Fibroblast of peridontal ligament (primary cell): ENCODE data around the gene ASNSD1.
"Not testable (repeated sequence)": the region's sequence is repeated elsewhere in the genome, so short reads cannot be mapped to it uniquely, and the experiment has no call there.

ENCODE experiments used
- DNase-seq: peaks from one replicate; pipeline ENCODE4 v3.0.0-alpha.2; 2010; ENCODE audit errors: extremely low read depth

ASNSD1 gene

GRCh38 chr2:189646521-189646920 lies 14.7 kb upstream of the ASNSD1 start:
- no peak for DNase-seq

DNA sequence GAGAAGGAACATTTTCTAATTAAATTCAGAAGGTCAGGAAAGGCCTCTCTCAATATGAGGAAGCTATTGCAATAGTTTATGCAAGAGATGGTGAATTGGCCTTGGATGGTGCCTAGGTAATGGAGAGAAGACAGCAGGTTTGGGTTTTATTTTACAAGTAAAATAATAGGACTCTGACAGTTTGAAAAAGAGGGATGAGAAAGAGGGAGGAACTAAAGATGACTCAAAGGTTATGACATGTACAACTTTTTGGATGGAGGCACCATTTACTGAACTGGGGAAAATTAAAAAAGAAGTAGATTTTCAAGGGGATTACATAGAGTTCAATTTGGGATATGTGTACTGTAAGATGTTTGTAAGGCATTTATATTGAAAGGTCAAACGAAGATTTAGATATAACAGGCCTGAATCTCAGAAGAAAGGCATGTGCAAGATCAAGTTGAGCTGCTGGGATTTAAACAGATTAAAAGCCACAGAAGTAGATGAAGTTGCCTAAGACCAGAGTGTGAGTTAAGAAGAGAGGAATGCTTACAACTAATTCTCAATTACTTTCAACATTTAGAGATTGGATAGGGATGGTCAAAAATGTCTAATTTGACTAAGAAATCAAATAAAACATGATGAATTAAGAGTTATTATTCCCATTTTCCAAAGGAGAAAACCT lies 12.3 kb upstream of the ASNSD1 start:
- DNase-seq, result peak; percentile 86

- DNase-seq, result no peak
These were observed 10.0 kb upstream of the ASNSD1 start for GRCh38 chr2:189651284-189651683.

DNA sequence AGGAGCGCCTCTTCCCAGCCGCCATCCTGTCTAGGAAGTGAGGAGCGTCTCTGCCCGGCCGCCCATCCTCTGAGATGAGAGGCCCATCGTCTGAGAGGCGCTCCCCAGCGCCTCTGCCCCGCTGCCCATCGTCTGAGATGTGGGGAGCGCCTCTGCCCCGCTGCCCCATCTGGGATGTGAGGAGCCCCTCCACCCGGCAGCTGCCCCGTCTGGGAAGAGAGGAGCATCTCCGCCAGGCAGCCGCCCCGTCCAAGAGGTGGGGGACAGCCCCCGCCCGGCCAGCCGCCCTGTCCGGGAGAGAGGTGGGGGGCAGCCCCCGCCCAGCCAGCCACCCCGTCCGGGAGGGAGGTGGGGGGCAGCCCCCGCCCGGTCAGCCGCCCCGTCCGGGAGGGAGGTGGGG lies 7.8 kb upstream of the ASNSD1 start:
- not testable (repeated sequence) for DNase-seq

- DNase-seq, result peak; percentile 70
These were observed 6.6 kb upstream of the ASNSD1 start for GRCh38 chr2:189654641-189655040.

DNA sequence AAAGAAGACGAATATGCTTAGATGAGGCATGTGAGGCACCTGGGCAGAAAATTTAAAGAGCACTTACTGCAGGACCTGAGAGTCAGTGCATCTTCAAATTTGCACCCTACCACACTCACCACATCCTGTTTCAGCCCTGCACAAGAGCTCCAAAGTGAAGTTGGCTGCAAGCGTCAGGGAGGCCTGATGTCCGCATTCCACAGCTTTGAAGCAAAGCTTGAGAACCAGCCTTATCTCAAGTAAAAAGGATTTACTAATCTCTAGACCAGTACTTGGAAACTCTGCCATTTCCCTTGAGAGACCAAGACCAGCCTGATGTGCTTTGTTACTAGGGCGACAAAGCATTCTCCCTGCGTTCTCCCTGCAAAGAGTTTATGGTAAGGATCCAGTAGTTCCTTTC lies 3.4 kb upstream of the ASNSD1 start:
- peak; percentile 35 for DNase-seq

DNA sequence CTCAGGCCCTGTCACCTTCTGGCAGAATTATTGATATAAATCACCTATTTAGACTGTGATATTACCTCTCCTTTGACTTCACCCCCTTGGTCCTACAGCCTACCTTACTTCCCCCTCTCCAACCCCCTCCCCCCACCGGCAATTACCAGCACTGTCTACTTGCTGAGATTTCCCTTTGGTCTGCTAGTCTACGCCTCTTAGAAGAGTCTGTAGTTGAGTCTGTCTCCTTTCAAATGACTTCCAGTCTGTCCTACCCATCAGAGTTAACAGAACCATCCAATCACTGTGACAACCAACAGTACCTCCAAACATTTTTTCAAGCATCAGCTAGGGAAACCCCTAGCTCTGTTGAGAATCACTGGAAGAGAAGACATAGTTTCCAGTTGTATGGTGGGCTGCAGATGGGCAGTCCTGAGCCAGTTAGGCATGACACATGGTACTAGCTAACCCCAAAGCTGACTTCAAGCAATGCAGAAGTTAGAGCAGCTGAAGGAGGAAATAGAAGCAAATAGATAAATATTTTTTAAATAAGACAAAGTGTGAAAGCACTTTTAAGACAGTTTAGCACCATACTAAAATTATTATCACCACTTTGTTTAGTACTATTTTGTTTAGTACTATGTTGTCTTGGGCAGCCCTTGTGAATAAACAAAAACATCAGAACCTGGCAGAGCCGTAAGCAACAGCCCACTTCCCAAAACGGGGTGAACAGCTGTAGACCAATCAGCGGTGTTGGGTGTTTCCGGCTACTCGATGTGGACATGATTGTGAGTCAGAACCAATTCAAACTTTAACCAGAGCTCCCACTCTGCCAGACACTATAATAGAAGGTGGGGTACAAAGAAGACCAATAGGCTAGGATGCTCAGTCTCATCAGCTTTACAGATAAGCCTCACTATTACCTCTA lies 2.7 kb upstream of the ASNSD1 start:
- DNase-seq, result no peak

DNA sequence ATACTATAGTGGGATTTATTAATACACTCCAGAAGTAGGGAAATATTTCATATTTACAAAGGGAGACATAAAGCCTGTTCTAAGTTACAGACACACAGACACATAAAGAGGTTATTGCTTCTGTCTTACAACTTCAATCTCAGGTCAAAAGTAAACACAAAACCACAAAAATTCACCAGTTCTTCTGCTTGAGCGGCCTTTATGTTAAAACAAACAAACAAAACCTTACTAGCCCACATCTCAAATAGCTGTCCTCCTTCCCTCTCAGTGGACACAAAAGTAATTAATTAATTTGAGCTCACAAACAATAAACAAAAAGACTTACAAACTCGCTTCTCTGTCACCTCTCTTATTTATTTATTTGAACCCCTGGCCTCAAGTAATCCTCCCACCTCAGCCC lies 1.5 kb upstream of the ASNSD1 start:
- no peak for DNase-seq

DNA sequence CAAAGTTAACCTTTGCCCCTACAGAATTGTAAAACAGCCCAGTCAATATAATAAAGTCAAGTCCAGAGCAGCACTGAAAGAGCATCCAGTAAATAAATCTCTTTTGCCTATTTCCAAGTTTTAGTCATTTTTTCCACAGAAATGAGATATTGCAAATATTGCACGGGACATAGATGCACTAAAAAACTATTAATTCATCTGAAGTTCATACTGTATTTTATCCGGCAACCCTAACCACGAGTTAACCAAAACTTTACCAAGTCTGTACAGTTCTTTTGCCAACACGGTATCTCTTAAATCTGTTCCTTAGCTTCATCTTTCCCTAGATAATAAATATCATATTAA lies 484 bp upstream of the ASNSD1 start:
- no peak for DNase-seq

DNA sequence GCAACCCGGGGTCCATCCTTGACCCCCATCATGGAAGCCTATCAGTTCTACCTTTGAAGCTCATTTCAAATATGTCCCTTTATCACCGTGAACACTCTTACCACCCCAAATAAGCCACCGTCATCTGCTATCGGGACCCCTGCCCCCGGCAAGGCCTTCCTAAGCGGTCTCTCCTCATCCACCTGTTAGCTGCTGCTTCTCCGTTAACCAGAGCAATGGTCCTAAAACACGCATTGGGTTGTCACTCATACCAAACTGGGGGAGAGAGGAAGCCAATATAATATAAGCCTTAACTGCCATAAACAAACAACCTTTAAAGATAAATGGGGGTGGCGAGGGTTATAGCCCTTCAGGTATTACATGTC lies 680 bp downstream of the ASNSD1 start:
- no peak for DNase-seq

DNA sequence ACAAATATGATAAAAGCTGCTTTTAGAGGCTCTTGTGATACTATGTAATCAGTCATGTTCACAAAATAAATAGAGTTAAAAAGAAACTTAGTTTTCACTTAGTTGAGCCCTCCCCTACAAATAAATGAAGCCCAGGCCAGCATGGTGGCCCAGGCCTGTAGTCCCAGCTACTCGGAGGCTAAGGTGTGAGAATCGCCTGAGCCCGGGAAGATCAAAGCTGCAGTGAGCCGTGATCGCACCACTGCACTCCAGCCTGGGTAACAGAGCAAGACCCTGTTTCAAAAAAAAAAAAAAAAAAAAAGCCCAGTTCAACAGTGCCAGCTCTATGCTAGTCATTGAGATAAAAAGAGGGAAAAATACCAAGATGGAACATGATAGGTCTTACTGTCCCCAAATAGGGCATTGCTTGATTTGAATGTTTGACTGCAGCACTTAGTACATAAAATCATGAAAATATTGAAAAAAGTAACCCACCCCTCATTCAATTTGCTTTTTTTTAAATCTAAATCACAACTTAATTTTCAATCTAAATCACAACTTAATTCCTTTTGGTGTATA lies 1.5 kb downstream of the ASNSD1 start:
- DNase-seq, result no peak

DNA sequence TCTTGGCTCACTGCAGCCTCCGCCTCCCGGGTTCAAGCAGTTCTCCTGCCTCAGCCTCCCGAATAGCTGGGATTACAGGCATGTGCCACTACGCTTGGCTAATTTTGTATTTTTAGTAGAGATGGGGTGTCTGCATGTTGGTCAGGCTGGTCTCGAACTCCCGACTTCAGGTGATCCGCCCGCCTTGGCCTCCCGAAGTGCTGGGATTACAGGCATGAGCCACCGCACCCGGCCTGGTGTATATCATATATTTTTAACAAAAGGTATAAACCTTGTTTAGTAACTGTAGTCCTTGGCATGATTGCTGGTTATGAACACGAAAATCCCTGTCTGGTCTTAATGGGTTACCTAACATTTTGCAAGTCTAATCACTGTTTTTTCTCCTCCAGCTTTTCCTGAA lies 2.1 kb downstream of the ASNSD1 start:
- not testable (repeated sequence) for DNase-seq

- no peak for DNase-seq
These were observed 8.7 kb downstream of the ASNSD1 start for GRCh38 chr2:189669913-189670312.

DNA sequence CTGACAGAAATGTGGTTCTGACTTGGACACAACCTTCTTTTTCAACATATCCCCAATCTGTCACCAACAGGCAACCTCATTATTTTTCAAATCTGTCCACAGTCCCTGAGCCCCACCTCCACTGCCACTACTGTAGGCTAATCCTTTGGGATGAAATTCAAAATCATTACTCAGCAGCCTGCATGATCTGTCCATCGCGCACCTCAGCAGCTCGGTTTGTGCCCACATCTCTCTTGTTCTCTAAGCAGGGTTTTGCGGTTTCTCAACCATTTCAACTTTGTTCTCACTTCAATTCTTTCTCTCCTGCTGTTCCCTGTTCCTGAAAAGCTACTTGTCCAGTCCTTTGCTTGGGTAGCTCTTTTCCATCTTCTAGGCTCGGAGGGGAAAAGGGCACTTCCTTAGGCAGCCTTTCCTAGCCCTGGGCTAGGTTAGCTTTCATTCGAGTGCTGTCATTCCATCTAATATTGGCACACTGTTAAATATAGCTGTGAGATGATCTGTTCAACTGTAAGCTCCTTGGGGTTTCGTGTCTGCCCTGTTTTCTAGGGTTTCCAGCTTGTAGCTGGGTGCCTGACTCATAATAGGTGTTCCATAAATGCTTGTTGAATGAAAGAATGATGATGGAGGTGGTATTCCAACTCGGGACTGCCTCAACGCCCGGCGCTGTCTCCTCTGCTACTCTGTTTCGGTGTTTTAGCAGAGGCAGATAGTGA lies 12.6 kb downstream of the ASNSD1 start:
- DNase-seq, result no peak

DNA sequence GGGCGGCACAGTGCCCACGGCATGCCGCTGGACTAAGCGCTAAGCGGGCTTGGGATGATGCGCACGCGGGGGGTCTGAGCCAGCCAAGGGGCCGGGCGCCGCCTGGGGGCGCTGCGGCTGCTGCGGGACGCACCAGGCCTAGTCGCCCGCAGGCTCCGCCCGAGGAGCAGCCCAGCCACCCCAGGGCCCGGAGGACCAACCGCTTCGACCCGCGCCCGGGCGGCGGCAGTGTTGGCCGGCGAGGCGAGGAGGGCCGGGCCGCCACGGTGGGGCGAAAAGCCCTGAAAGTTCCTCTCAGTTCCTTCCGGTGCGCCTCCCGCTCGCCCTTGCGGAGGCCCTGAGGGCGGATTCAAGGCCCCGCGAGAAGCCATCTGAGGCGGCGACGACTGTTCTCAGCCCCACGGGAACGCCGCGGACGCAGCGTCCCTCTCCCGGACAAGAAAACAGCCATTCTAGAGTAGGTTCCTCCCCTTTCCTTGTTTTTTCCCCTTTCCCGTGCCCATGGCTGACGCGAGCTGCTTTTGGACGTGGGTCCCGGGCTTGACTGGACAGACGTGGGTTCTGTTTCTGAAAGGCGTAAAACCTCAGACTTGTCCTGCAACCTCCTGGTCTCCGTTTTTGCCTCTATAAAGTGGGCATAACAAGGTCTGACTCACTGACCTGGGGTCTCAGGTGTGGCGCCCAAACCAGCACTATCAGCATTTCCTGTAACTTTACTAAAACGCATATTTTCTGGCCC lies 13.3 kb downstream of the ASNSD1 start, which contains the start of gene ANKAR:
TSS of gene ANKAR (plus strand) at position 297 of the 739 bp plus-strand sequence. CDS start 1,821 bp downstream, outside the sequence.
- peak; percentile 87 for DNase-seq

GRCh38 chr2:189676471-189676870 lies 15.2 kb downstream of the ASNSD1 start:
- no peak for DNase-seq

GRCh38 chr2:189679226-189679625 lies 18.0 kb downstream of the ASNSD1 start:
- no peak for DNase-seq

DNA sequence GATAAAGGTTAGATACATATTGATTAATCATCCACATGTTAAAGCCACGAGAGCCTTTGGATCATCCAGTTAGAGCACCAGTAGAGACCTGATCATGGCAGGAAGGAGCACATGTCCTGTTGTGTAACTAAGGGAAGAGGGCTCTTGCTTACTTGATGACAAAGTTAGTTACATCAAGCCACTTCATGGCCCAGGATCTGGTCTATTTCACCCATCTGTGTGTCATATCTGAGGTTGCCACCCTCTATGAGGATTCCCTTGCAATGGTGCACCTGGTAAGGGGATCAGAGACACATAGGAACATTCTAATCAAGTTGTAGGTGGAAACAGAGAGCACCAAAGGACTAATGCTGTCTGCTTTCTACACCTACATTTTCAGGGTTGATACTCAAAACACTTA lies 19.9 kb downstream of the ASNSD1 start:
- DNase-seq, result no peak

- no peak for DNase-seq
These were observed 20.6 kb downstream of the ASNSD1 start for GRCh38 chr2:189681903-189682302.

DNA sequence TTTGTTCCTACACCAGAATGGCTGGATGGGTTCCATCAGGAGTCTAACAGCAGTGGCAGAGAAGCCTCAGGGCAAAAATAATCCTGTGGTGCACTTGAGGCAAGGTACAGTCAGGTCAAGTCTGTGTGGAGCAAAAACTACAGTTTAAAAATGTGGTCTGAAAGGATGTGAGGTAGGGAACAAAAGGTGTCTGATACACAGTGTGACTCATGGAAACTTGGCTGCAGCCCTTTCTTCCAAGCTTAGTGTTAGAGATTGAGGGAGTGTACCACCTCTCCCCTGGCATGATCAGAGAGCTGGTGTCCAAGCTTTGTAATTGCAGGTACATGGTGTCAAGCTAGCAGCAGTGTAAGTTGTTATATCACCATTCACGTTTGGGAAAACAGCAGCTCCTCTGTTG lies 22.1 kb downstream of the ASNSD1 start:
- no peak for DNase-seq

- no peak for DNase-seq
These were observed 23.6 kb downstream of the ASNSD1 start for GRCh38 chr2:189684811-189685210.
